Thyroid gland (tissue), 4 donors: Measurements from ENCODE around the gene DDX18.

Experiments
- CTCF ChIP-seq, 6 experiments: fragments of 200-600 bp in 3 of 6; fragments of 450-650 bp in 3 of 6; sonication (generic) in 3 of 6; IDR thresholded peaks; one replicate each; pipeline ENCODE4 v1.5.1; 2016 to 2019; ENCODE audit warnings: antibody characterized with exemption in 6 of 6, mild to moderate bottlenecking in 2 of 6, inconsistent platforms in 1 of 6, moderate library complexity in 1 of 6
- POLR2A ChIP-seq, 2 donors: fragments of 450-650 bp; IDR thresholded peaks; one replicate each; pipeline ENCODE4 v1.6.1; 2017; ENCODE audit warnings: antibody characterized with exemption in 2 of 2, mild to moderate bottlenecking in 2 of 2, moderate library complexity in 1 of 2

- TF ChIP-seq CTCF (IDR thresholded peaks at IDR 0.05), result no peak
- no peak for TF ChIP-seq POLR2A (IDR thresholded peaks at IDR 0.05)
These were observed 45.6 kb downstream of the DDX18 start for GRCh38 chr2:117859924-117860647.
